Measurements from ENCODE around the gene VENTX. TPM values are rescaled to one million over a fixed set of nuclear protein-coding genes. Genes with fewer than 3 reads are reported as not detected.

Gene VENTX
- total RNA-seq, 1 experiment from 2014 or later: not detected

GRCh38 chr10:133281084-133281483 is 43.4 kb downstream of the VENTX start:
- H3K9me3 ChIP-seq (ENCODE audit: control insufficient read depth in 1 of 2, insufficient read depth in 1 of 2, low read depth in 1 of 2, low read length in 2 of 2): no peaks in the 10 kb centered on the region
- H3K4me1 ChIP-seq (ENCODE audit: control insufficient read depth in 1 of 2, insufficient read depth in 2 of 2, low read length in 2 of 2): no peaks in the 10 kb centered on the region
- POLR2A ChIA-PET: no interaction called here
- no peak for DNase-seq (ENCODE audit: low read depth, low spot score)
- BruUV-seq (replicated peaks): no TSS peak
- no peaks in the 10 kb centered on the region for H3K9me2 ChIP-seq (ENCODE audit: insufficient read depth)
- RAD21 ChIA-PET (ENCODE audit: low non-redundant PET in 1 of 2, low total read pairs in 2 of 2, uncharacterized antibody in 2 of 2, unreplicated experiment in 2 of 2): no interaction called here
- H3K4me3 ChIP-seq (replicated peaks in 1 of 2; ENCODE audit: low read depth in 1 of 2, low read length in 2 of 2): no peak overlapping the region
- TF ChIP-seq, protein P1, sequence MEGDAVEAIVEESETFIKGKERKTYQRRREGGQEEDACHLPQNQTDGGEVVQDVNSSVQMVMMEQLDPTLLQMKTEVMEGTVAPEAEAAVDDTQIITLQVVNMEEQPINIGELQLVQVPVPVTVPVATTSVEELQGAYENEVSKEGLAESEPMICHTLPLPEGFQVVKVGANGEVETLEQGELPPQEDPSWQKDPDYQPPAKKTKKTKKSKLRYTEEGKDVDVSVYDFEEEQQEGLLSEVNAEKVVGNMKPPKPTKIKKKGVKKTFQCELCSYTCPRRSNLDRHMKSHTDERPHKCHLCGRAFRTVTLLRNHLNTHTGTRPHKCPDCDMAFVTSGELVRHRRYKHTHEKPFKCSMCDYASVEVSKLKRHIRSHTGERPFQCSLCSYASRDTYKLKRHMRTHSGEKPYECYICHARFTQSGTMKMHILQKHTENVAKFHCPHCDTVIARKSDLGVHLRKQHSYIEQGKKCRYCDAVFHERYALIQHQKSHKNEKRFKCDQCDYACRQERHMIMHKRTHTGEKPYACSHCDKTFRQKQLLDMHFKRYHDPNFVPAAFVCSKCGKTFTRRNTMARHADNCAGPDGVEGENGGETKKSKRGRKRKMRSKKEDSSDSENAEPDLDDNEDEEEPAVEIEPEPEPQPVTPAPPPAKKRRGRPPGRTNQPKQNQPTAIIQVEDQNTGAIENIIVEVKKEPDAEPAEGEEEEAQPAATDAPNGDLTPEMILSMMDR (IDR thresholded peaks at IDR 0.05 in 2 of 3, conservative IDR thresholded peaks at IDR 0.05 in 1 of 3; ENCODE audit: borderline replicate concordance in 1 of 3, insufficient read depth in 1 of 3, low read depth in 2 of 3, low read length in 2 of 3): no peak
- TF ChIP-seq YY1 (IDR thresholded peaks at IDR 0.05; ENCODE audit: extremely low read depth, insufficient replicate concordance, low read depth, low read length) (no peak), ATF3 (IDR thresholded peaks at IDR 0.05) (no peak), ELF1 (IDR thresholded peaks at IDR 0.05; ENCODE audit: borderline replicate concordance, low read depth) (no peak), FOSL1 (IDR thresholded peaks at IDR 0.05; ENCODE audit: low read depth) (no peak), MAX (IDR thresholded peaks at IDR 0.05) (no peak), EZH2 (IDR thresholded peaks at IDR 0.05) (no peak), SP1 (IDR thresholded peaks at IDR 0.05; ENCODE audit: low read depth) (no peak), EGR1 (IDR thresholded peaks at IDR 0.05; ENCODE audit: low read depth) (no peak), CBX3 (IDR thresholded peaks at IDR 0.05; ENCODE audit: low read depth) (no peak), SIN3A (IDR thresholded peaks at IDR 0.05; ENCODE audit: low read depth) (no peak), ZFX (IDR thresholded peaks at IDR 0.05) (no peak), POLR2A (IDR thresholded peaks at IDR 0.05; ENCODE audit: borderline replicate concordance, extremely low read depth, insufficient read depth, insufficient read length) (no peak), ZBTB33 (IDR thresholded peaks at IDR 0.05; ENCODE audit: extremely low read depth, insufficient replicate concordance, low read length) (no peak)
- no peaks in the 10 kb centered on the region for H4K20me1 ChIP-seq (ENCODE audit: insufficient read depth)
- H3K36me3 ChIP-seq (ENCODE audit: control insufficient read depth in 1 of 2, insufficient read depth in 2 of 2, low read length in 2 of 2): no peaks in the 10 kb centered on the region
- no peak overlapping the region for H3K4me2 ChIP-seq (ENCODE audit: low read length)
- H3K27me3 ChIP-seq (ENCODE audit: insufficient read depth, low read length): no peaks in the 10 kb centered on the region
- H3K27ac ChIP-seq (ENCODE audit: low read depth, low read length): no peak overlapping the region
- no peak for ATAC-seq
- H3K9ac ChIP-seq (ENCODE audit: low read length): no peak overlapping the region
- no peaks in the 10 kb centered on the region for H3K79me2 ChIP-seq (ENCODE audit: insufficient read depth, low read length)
- intact Hi-C loops (cut with micrococcal nuclease): no loop called here
- CTCF ChIA-PET: no interaction called here
- no peak overlapping the region for H2AFZ ChIP-seq (ENCODE audit: low read depth, low read length, poor library complexity, severe bottlenecking)

Measured in HCT116 (cell line).